Dermis lymphatic vessel endothelial cell (primary cell): Measurements from ENCODE around the gene MCOLN2. TPM values are rescaled to one million over a fixed set of nuclear protein-coding genes. Genes with fewer than 3 reads are reported as not detected.

Source experiments
- total RNA-seq: library from RNA; depleted of rRNA; stranded (reverse); fragments of >200 nt; gene quantifications from 2 replicates; pipeline ENCODE4 v1.2.1, GENCODE V29; 2014

Gene MCOLN2
- total RNA-seq: under 0.01 TPM in 1 of 2 replicates, not detected in the other

DNA sequence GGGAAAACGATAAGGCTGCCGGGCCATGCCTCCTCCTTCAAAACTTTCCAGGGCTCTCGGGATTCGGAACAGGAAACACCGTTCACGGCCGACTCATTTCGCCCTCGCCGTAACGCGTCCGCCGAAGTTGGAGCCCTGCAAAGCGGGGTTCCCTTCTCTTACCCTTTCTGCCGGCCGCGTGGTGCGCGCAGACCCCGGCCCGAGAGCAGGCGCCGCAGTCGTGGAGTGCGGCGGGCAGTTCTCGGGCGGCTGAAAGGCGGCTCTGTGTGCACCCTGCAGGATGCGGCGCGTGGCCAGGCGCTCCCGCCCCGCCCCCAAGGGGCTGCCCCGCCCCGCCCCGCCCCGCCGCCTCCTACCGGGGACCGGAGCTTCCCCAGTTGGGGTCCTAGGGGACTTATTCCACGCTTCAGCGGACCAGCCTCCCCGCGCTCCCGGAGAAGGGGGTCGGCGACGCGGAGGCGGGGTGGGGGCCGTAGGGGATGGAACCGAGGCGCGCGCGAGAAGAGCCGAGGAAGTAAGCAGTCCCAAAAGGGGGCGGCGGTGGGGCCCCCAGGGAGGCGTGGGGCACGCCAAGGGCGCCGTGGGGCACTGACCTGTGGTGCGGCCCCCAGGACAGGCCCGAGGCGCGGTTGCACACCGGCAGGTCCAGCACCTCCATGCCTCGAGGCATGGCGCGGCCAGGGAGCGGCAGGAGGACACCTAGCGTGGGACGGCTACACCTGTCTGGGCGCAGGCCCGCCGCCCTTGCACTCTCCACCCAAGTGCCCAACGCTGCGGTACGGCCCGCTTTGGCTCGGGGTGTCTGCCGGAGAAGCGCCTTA, at the start of gene MCOLN2:
MCOLN2 (minus strand) TSS at position 268 of the 821 bp plus-strand sequence; CDS start at position 27, 241 bp downstream.

DNA sequence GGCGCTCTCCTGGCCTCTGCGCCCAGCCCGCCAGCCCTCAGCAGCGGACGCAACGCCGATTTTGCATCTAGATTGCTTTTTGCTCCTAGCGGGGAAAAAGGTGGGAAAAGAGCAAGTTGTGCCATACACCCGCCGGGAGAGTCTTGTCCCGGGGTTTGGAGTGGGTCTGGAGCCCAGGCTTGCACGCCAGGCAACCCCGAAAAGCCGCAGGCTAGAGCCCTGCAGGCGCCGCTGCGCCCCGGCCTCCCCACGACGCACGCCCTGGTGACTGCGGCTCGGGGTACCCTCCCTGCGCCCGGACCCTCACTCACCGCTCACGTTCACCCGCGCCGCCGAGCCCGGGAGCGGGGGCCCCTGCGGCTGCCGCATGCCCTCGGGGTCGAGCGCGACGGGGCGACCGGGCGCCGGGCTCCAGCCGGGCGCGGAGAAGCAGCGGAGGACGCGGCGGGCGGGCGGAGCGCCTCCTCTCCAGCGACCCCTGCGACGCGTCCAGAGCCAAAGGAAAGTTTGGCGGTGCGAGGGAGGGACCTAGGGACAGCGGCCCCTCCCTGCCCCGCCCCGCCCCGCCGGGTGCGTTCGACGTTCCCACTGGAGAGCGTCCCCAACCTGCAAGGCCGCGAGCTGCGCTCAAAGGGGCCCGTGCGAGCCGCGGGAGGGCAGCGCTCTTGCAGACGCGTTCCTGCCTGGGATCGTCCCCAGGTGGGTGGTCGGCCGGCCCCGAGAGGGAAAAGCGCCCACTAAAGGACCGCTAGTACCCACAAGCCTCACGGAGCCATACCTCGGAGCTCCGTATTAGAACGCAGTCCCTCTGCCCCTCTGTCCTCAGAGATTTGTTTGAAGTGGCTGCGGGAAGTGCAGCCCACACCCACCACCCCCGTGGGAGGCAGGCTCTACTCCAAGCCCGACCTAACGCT, 104.0 kb downstream of the MCOLN2 start, which contains the start of gene LPAR3:
LPAR3 (minus strand) TSS at position 502 of the 914 bp plus-strand sequence. CDS start 27,086 bp downstream, outside the sequence.

Other genes starting within 250 kb of the MCOLN2 start
- 0.09 and 0.11 TPM in 2 replicates for gene LPAR3, start 103.9 kb downstream of the MCOLN2 start, total RNA-seq
- under 0.01 TPM in 1 of 2 replicates, not detected in the other for gene MCOLN3, start 51.4 kb upstream of the MCOLN2 start, total RNA-seq
- gene SYDE2, start 203.9 kb upstream of the MCOLN2 start, total RNA-seq: 3.3 and 4.1 TPM in 2 replicates